Measurements from ENCODE around the gene EPS8L3. TPM values are rescaled to one million over a fixed set of nuclear protein-coding genes. Genes with fewer than 3 reads are reported as not detected.

Gene EPS8L3
- total and polyA plus RNA-seq, 9 of the 15 experiments (the other 6 are each of a cell fraction or from before 2014, with no cell fraction given), result 0.09 to 0.42 (median 0.14) TPM; not detected in 5

GRCh38 chr1:109775398-109775797, 11.7 kb upstream of the EPS8L3 start:
- in situ Hi-C loops (cut with MboI), result loop anchor here (5.0 kb wide), 2 partner anchors 142 to 207 kb away; partner anchors contain the start of gene AHCYL1
- no TSS peak for BruUV-seq (replicated peaks)
- 12% methylated on average over 1 of the region's 1 CpG for WGBS (ENCODE audit: insufficient coverage, low coverage, missing lambda C conversion rate)

More at GRCh38 chr1:109775398-109775797, 11.7 kb upstream of the EPS8L3 start:
- no peaks in the 10 kb centered on the region for H3K36me3 ChIP-seq (ENCODE audit: control insufficient read depth, insufficient read depth, low read length)
- ATAC-seq (no peak), DNase-seq (ENCODE audit: extremely low read depth in 1 of 4, low spot score in 3 of 4) (no peak), FAIRE-seq (no peak)
- POLR2A ChIA-PET, result interaction anchor here (0.6 to 10.2 kb wide), 4 partner anchors 10 to 1049 kb away, joined by 3 to 99 read pairs (median 13); partner anchors contain the start of gene AHCYL1
- TF ChIP-seq HNRNPLL (IDR thresholded peaks at IDR 0.05; ENCODE audit: low read depth, low read length, poor library complexity, severe bottlenecking) (no peak), EP300 (IDR thresholded peaks at IDR 0.05; ENCODE audit: low read length) (no peak), FOXK1 (CRISPR knock-in tag; IDR thresholded peaks at IDR 0.05; ENCODE audit: borderline replicate concordance) (no peak), RFX1 (IDR thresholded peaks at IDR 0.05) (no peak), ZBTB33 (CRISPR knock-in tag; IDR thresholded peaks at IDR 0.05) (no peak), ZBTB11 (CRISPR knock-in tag; IDR thresholded peaks at IDR 0.05) (no peak), ZNF184 (CRISPR knock-in tag; IDR thresholded peaks at IDR 0.05) (no peak)
- H3K9ac ChIP-seq (ENCODE audit: insufficient read depth in 1 of 2, low read depth in 2 of 2, low read length in 2 of 2), result no peak overlapping the region; a peak in 1 of 4 replicates
- H3K4me3 ChIP-seq, result no peak overlapping the region
- no peak overlapping the region for H2AFZ ChIP-seq (ENCODE audit: low read depth, low read length)
- H3K4me1 ChIP-seq (replicated peaks in 1 of 2; ENCODE audit: control insufficient read depth in 2 of 2, insufficient read depth in 2 of 2, low read length in 2 of 2), result peaks cover 11 to 12% of the 10 kb centered on the region in 2 experiments; a peak in 3 of 5 replicates
- no peak overlapping the region for H3K27ac ChIP-seq (ENCODE audit: extremely low read depth, low read depth, low read length)
- intact Hi-C loops (cut with micrococcal nuclease), result loop anchor here (5.0 kb wide), 1 partner anchor 337 kb away; the partner anchor contains the start of gene UBL4B
- H3K9me1 ChIP-seq (ENCODE audit: control insufficient read depth, insufficient read depth, low read length), result no peaks in the 10 kb centered on the region
- no peaks in the 10 kb centered on the region for H3K79me2 ChIP-seq (ENCODE audit: control insufficient read depth, insufficient read depth, low read length)
- peaks cover 0 to 6% of the 10 kb centered on the region in 2 experiments; a peak in 2 of 5 replicates for H3K27me3 ChIP-seq (ENCODE audit: control insufficient read depth in 2 of 2, insufficient read depth in 2 of 2, low read length in 2 of 2)
- H4K20me1 ChIP-seq (replicated peaks; ENCODE audit: control insufficient read depth, insufficient read depth, low read length), result no peaks in the 10 kb centered on the region
- CTCF ChIA-PET (ENCODE audit: low intra/inter-chr PET ratio), result interaction anchor here (2.4 to 7.1 kb wide), 3 partner anchors 134 to 236 kb away, joined by 27 to 202 read pairs (median 77); partner anchors contain the start of gene AHCYL1
- no peak overlapping the region for H3K4me2 ChIP-seq (ENCODE audit: insufficient read depth, low read length)
- no peaks in the 10 kb centered on the region for H3K9me3 ChIP-seq (replicated peaks; ENCODE audit: control insufficient read depth, insufficient read depth, low read depth, low read length)
